GM04504 (cell line): ENCODE data around the gene HCLS1.
"Not testable (repeated sequence)": the region's sequence is repeated elsewhere in the genome, so short reads cannot be mapped to it uniquely, and the experiment has no call there.

Experiments
- DNase-seq: peaks from one replicate; pipeline ENCODE4 v3.0.0-alpha.2; 2012; ENCODE audit warnings: low read depth

The HCLS1 gene

GRCh38 chr3:121595765-121596406 is 64.8 kb downstream of the HCLS1 start:
- DNase-seq, result no peak

GRCh38 chr3:121594850-121595249 is 65.9 kb downstream of the HCLS1 start:
- DNase-seq, result no peak

- DNase-seq, result not testable (repeated sequence)
Measured at GRCh38 chr3:121593806-121594205, 66.9 kb downstream of the HCLS1 start.

GRCh38 chr3:121592856-121593702 is 67.6 kb downstream of the HCLS1 start, which contains the start of gene FBXO40:
FBXO40 (plus strand) TSS chr3:121593379; CDS start chr3:121620576, 27,197 bp downstream.
- no peak for DNase-seq

- DNase-seq, result no peak
Measured at GRCh38 chr3:121584418-121584817, 76.3 kb downstream of the HCLS1 start.

- no peak for DNase-seq
Measured at GRCh38 chr3:121581691-121582090, 79.0 kb downstream of the HCLS1 start.
